ENCODE data around the gene A1CF. TPM values are rescaled to one million over a fixed set of nuclear protein-coding genes. Genes with fewer than 3 reads are reported as not detected.
"Not testable (repeated sequence)": the region's sequence is repeated elsewhere in the genome, so short reads cannot be mapped to it uniquely, and the experiment has no call there.

Gene A1CF
- not detected in 2 replicates for total RNA-seq (ENCODE audit: low replicate concordance)

- no peak for TF ChIP-seq CTCF (IDR thresholded peaks at IDR 0.05; ENCODE audit: insufficient read depth, low read length)
- H3K4me3 ChIP-seq (ENCODE audit: low read depth, low read length), result no peak within 1 kb of the TSS
- no peak for DNase-seq (ENCODE audit: low read depth)
These were observed at the start of gene A1CF for GRCh38 chr10:50885097-50885859. TSS of gene A1CF (minus strand) at chr10:50885627. CDS start at chr10:50859940, 25,687 bp downstream.

- no peak for DNase-seq (ENCODE audit: low read depth)
These were observed 46.6 kb upstream of the A1CF start for GRCh38 chr10:50931948-50932431.

GRCh38 chr10:50929670-50930069, 44.2 kb upstream of the A1CF start:
- no peak for TF ChIP-seq CTCF (IDR thresholded peaks at IDR 0.05; ENCODE audit: insufficient read depth, low read length)
- no peak overlapping the region for H3K4me3 ChIP-seq (ENCODE audit: low read depth, low read length)
- peak; percentile 7 for DNase-seq (ENCODE audit: low read depth)

More at GRCh38 chr10:50931948-50932431, 46.6 kb upstream of the A1CF start:
- H3K4me3 ChIP-seq (ENCODE audit: low read depth, low read length), result no peak overlapping the region
- no peak for TF ChIP-seq CTCF (IDR thresholded peaks at IDR 0.05; ENCODE audit: insufficient read depth, low read length)

GRCh38 chr10:50928190-50928552, 42.7 kb upstream of the A1CF start:
- no peak for DNase-seq (ENCODE audit: low read depth)
- H3K4me3 ChIP-seq (ENCODE audit: low read depth, low read length), result no peak overlapping the region
- TF ChIP-seq CTCF (IDR thresholded peaks at IDR 0.05; ENCODE audit: insufficient read depth, low read length), result no peak

- no peak for DNase-seq (ENCODE audit: low read depth)
- no peak for TF ChIP-seq CTCF (IDR thresholded peaks at IDR 0.05; ENCODE audit: insufficient read depth, low read length)
- no peak overlapping the region for H3K4me3 ChIP-seq (ENCODE audit: low read depth, low read length)
These were observed 42.2 kb upstream of the A1CF start for GRCh38 chr10:50927522-50928189.

GRCh38 chr10:50923471-50923870, 38.0 kb upstream of the A1CF start:
- H3K4me3 ChIP-seq (ENCODE audit: low read depth, low read length); DNase-seq (ENCODE audit: low read depth): not testable (repeated sequence)

GRCh38 chr10:50919010-50919409, 33.6 kb upstream of the A1CF start:
- H3K4me3 ChIP-seq (ENCODE audit: low read depth, low read length), result no peak overlapping the region
- DNase-seq (ENCODE audit: low read depth), result no peak
- TF ChIP-seq CTCF (IDR thresholded peaks at IDR 0.05; ENCODE audit: insufficient read depth, low read length), result no peak
